NCI-H128 (cell line): ENCODE data around the gene ICA1.
"Not testable (repeated sequence)": the region's sequence is repeated elsewhere in the genome, so short reads cannot be mapped to it uniquely, and the experiment has no call there.

Source experiments
- DNase-seq: peaks from one replicate; lab custom pipeline; 2025; ENCODE audit not compliant: unreplicated experiment; lab: John Stamatoyannopoulos, UW

ICA1 gene

GRCh38 chr7:8261711-8262695 is at the start of gene ICA1:
ICA1 (minus strand) TSS chr7:8262167; CDS start chr7:8235926, 26,241 bp downstream.
- DNase-seq, result peak; percentile 62

- no peak for DNase-seq
Measured at GRCh38 chr7:8310876-8311275, 48.9 kb upstream of the ICA1 start.

GRCh38 chr7:8305625-8306388 is 43.8 kb upstream of the ICA1 start:
- no peak for DNase-seq

- DNase-seq, result no peak
Measured at GRCh38 chr7:8305104-8305503, 43.1 kb upstream of the ICA1 start.

- DNase-seq, result no peak
Measured at GRCh38 chr7:8303904-8304528, 42.0 kb upstream of the ICA1 start.

- DNase-seq, result not testable (repeated sequence)
Measured at GRCh38 chr7:8297023-8297422, 35.1 kb upstream of the ICA1 start.

GRCh38 chr7:8296362-8296659 is 34.3 kb upstream of the ICA1 start:
- no peak for DNase-seq

GRCh38 chr7:8295638-8296361 is 33.8 kb upstream of the ICA1 start:
- peak; percentile 78 for DNase-seq

GRCh38 chr7:8291397-8292141 is 29.6 kb upstream of the ICA1 start:
- DNase-seq, result no peak

GRCh38 chr7:8290645-8291308 is 28.8 kb upstream of the ICA1 start:
- DNase-seq, result no peak

GRCh38 chr7:8286118-8286517 is 24.2 kb upstream of the ICA1 start:
- DNase-seq, result no peak

- DNase-seq, result no peak
Measured at GRCh38 chr7:8285155-8285554, 23.2 kb upstream of the ICA1 start.

- no peak for DNase-seq
Measured at GRCh38 chr7:8284606-8285005, 22.6 kb upstream of the ICA1 start.

GRCh38 chr7:8283968-8284367 is 22.0 kb upstream of the ICA1 start:
- DNase-seq, result no peak

- DNase-seq, result no peak
Measured at GRCh38 chr7:8282871-8283270, 20.9 kb upstream of the ICA1 start.

GRCh38 chr7:8282162-8282561 is 20.2 kb upstream of the ICA1 start:
- no peak for DNase-seq

- no peak for DNase-seq
Measured at GRCh38 chr7:8278183-8278582, 16.2 kb upstream of the ICA1 start.

GRCh38 chr7:8277394-8277982 is 15.5 kb upstream of the ICA1 start:
- DNase-seq, result no peak

GRCh38 chr7:8274589-8274988 is 12.6 kb upstream of the ICA1 start:
- no peak for DNase-seq
